ENCODE data around the gene POC1A. TPM values are rescaled to one million over a fixed set of nuclear protein-coding genes. Genes with fewer than 3 reads are reported as not detected.

Gene POC1A
- polyA plus RNA-seq, 1 of the 3 experiments (the other 2 are of a cell fraction), result 11.7 TPM

DNA sequence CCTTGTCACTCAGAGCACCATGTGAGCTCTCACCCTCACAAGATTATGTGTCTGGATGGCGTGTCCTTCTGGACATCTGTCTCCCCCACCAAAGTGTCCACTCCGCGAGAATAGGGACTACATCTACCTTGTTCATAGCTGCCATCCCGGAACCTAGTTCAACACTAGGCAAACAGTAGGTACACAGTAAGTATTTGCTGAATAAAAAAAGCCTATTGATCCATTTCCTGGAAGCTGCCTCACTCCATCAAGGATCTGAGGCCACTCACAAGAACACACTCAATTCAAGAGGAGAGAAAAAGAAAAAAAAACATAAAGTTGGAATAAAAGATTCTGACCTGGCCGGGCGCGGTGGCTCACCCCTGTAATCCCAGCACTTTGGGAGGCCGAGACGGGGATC, 32.5 kb upstream of the POC1A start:
- no peaks in the 10 kb centered on the region for H3K9me3 ChIP-seq
- DNase-seq, result no peak
- POLR2A ChIA-PET, result no interaction called here
- no peaks in the 10 kb centered on the region for H3K36me3 ChIP-seq (replicated peaks in 1 of 2; ENCODE audit: control insufficient read depth in 1 of 2, insufficient read depth in 2 of 2, low read length in 1 of 2)
- no peaks in the 10 kb centered on the region for H3K27me3 ChIP-seq (ENCODE audit: insufficient read depth)
- CTCF ChIA-PET, result interaction anchor here (1.1 to 1.6 kb wide), 5 partner anchors 16 to 260 kb away, joined by 3 to 6 read pairs (median 3); partner anchors contain the start of gene DUSP7
- no peak overlapping the region for H3K4me3 ChIP-seq (ENCODE audit: low read depth in 2 of 2, low read length in 1 of 2)
- H3K4me1 ChIP-seq (ENCODE audit: control insufficient read depth in 1 of 2, insufficient read depth in 2 of 2, low read depth in 1 of 2, low read length in 1 of 2), result peaks cover 10 to 13% of the 10 kb centered on the region in 2 experiments; a peak in 3 of 4 replicates
- 91% methylated on average over 9 of the region's 9 CpGs for WGBS (ENCODE audit: low lambda C conversion rate)
- no peak overlapping the region for H3K4me2 ChIP-seq
- TF ChIP-seq TAF1 (IDR thresholded peaks at IDR 0.05; ENCODE audit: borderline replicate concordance, low read depth, low read length), result no peak
- TF ChIP-seq, protein P1, sequence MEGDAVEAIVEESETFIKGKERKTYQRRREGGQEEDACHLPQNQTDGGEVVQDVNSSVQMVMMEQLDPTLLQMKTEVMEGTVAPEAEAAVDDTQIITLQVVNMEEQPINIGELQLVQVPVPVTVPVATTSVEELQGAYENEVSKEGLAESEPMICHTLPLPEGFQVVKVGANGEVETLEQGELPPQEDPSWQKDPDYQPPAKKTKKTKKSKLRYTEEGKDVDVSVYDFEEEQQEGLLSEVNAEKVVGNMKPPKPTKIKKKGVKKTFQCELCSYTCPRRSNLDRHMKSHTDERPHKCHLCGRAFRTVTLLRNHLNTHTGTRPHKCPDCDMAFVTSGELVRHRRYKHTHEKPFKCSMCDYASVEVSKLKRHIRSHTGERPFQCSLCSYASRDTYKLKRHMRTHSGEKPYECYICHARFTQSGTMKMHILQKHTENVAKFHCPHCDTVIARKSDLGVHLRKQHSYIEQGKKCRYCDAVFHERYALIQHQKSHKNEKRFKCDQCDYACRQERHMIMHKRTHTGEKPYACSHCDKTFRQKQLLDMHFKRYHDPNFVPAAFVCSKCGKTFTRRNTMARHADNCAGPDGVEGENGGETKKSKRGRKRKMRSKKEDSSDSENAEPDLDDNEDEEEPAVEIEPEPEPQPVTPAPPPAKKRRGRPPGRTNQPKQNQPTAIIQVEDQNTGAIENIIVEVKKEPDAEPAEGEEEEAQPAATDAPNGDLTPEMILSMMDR (IDR thresholded peaks at IDR 0.05), result no peak
- TF ChIP-seq NFIC (IDR thresholded peaks at IDR 0.05; ENCODE audit: borderline replicate concordance), result no peak
- TF ChIP-seq, protein P2, sequence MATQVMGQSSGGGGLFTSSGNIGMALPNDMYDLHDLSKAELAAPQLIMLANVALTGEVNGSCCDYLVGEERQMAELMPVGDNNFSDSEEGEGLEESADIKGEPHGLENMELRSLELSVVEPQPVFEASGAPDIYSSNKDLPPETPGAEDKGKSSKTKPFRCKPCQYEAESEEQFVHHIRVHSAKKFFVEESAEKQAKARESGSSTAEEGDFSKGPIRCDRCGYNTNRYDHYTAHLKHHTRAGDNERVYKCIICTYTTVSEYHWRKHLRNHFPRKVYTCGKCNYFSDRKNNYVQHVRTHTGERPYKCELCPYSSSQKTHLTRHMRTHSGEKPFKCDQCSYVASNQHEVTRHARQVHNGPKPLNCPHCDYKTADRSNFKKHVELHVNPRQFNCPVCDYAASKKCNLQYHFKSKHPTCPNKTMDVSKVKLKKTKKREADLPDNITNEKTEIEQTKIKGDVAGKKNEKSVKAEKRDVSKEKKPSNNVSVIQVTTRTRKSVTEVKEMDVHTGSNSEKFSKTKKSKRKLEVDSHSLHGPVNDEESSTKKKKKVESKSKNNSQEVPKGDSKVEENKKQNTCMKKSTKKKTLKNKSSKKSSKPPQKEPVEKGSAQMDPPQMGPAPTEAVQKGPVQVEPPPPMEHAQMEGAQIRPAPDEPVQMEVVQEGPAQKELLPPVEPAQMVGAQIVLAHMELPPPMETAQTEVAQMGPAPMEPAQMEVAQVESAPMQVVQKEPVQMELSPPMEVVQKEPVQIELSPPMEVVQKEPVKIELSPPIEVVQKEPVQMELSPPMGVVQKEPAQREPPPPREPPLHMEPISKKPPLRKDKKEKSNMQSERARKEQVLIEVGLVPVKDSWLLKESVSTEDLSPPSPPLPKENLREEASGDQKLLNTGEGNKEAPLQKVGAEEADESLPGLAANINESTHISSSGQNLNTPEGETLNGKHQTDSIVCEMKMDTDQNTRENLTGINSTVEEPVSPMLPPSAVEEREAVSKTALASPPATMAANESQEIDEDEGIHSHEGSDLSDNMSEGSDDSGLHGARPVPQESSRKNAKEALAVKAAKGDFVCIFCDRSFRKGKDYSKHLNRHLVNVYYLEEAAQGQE (IDR thresholded peaks at IDR 0.05; ENCODE audit: low read depth, low read length), result no peak
- TF ChIP-seq RFX5 (IDR thresholded peaks at IDR 0.05; ENCODE audit: low read length), result no peak
- TF ChIP-seq JUND (IDR thresholded peaks at IDR 0.05), result no peak
- TF ChIP-seq RAD21 (IDR thresholded peaks at IDR 0.05; ENCODE audit: low read length), result no peak
- TF ChIP-seq GABPA (IDR thresholded peaks at IDR 0.05; ENCODE audit: low read depth), result no peak
- TF ChIP-seq SMC3 (IDR thresholded peaks at IDR 0.05; ENCODE audit: low read depth, low read length), result no peak
- TF ChIP-seq, protein P3, sequence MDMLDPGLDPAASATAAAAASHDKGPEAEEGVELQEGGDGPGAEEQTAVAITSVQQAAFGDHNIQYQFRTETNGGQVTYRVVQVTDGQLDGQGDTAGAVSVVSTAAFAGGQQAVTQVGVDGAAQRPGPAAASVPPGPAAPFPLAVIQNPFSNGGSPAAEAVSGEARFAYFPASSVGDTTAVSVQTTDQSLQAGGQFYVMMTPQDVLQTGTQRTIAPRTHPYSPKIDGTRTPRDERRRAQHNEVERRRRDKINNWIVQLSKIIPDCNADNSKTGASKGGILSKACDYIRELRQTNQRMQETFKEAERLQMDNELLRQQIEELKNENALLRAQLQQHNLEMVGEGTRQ (IDR thresholded peaks at IDR 0.05; ENCODE audit: borderline replicate concordance, low read depth, low read length), result no peak
- TF ChIP-seq RXRA (IDR thresholded peaks at IDR 0.05; ENCODE audit: borderline replicate concordance, low read depth), result no peak
- no peak overlapping the region for H3K27ac ChIP-seq (ENCODE audit: low read depth in 2 of 2, low read length in 1 of 2)
- H3K9ac ChIP-seq, result no peak overlapping the region
- no peaks in the 10 kb centered on the region for H3K79me2 ChIP-seq (ENCODE audit: insufficient read depth)
- peaks cover 4% of the 10 kb centered on the region for H3F3A ChIP-seq (replicated peaks; ENCODE audit: insufficient read depth)
- H4K20me1 ChIP-seq (ENCODE audit: insufficient read depth), result no peaks in the 10 kb centered on the region
- no peak overlapping the region for H2AFZ ChIP-seq (ENCODE audit: low read depth)
- no peaks in the 10 kb centered on the region for H3K9me2 ChIP-seq
